Pulmonary artery endothelial cell (primary cell): ENCODE results near the gene RFK. TPM values are rescaled to one million over a fixed set of nuclear protein-coding genes. Genes with fewer than 3 reads are reported as not detected.

Experiments used
- DNase-seq: peaks from one replicate; pipeline ENCODE4 v3.0.0-alpha.2; 2011; ENCODE audit warnings: low read depth, low spot score
- total RNA-seq: library from RNA; depleted of rRNA; stranded (reverse); fragments of >200 nt; gene quantifications from 2 replicates; pipeline ENCODE4 v1.2.3, GENCODE V29; 2014

RFK gene
- total RNA-seq, 1 donor from 2014 or later: 70.2 TPM

GRCh38 chr9:76412638-76413037 is 18.4 kb upstream of the RFK start:
- no peak for DNase-seq

- no peak for DNase-seq
Measured at GRCh38 chr9:76405868-76406267, 11.6 kb upstream of the RFK start.

DNA sequence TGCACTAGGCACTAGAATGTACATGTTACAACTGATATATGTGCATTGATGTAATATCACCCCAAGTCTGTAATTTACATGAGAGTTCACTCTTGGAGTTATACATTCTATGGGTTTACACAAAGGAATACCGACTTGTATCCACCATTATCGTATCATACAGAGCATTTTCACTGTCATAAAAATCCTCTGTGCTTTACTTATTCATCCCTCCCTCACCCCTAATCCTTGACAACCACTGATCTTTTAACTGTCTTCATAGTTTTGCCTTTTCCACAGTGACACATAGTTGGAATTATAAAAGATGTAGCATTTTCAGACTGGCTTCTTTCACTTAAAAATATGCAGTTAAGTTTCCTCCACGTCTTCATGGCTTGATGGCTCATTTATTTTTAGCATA is 11.1 kb upstream of the RFK start:
- DNase-seq: no peak

GRCh38 chr9:76404401-76404800 is 10.2 kb upstream of the RFK start:
- no peak for DNase-seq

DNA sequence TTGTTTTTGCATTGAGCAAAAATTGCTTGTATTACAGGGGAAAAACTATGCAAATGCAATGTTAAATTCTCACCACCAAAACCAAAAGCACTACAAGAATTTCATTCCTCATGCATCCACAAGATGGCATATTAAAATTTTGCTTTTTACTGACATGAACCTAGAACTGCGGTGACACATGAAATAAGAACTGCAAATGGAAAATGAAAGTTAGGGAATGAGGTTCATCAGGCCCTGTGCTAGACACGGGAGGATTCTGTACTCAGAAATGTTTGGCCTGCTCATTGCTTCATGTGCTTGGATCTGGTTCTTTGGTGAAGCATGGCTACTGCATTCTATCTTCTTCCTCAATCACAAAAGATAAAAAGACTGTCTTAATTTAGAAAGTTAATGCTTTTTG is 9.1 kb upstream of the RFK start:
- peak; percentile 26 for DNase-seq

- DNase-seq: no peak
Measured at GRCh38 chr9:76401580-76402354, 7.5 kb upstream of the RFK start.

DNA sequence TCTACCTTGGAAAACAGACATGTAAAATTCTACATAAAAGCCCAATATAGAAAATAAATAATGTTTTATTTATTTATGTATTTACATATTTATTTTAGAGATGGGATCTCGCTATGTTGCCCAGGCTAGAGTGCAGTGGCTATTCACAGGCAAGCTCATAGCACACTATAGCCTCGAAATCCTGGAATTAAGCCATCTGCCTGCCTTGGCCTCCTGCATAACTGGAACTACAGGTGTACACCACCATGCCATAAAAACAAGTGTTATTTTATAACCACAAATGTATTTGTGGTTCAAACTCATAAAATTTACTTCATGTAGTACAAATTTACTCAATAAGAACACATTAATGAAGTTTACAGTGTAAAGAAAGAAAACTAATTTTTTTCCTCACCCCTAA is 7.0 kb upstream of the RFK start:
- no peak for DNase-seq

DNA sequence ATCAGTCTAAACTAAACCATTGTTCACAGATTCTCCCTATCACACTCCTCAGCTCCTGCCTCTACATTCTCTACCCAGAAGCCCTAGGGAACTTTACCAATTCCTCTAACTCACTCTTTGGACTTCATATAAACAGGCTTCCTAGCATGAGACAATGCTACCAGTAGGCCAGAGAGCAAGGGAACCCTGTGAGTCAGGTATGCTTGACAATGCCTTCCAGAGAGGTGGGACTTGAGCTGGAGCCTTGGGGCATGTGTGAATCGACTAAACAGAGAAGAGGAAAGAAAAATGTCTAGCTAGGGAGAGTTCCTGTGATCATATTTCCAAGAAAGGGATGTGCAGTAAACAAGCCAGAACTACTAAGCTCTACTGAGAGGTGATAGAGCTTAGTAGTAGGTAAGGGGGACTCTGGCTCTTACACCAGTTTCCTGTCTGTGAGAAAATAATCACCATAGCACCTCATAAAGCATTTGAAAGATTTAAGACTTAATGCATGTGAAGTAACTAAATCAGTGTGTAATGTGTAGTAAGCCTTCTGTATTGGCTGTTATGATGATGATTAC is 6.4 kb upstream of the RFK start:
- DNase-seq: no peak

DNA sequence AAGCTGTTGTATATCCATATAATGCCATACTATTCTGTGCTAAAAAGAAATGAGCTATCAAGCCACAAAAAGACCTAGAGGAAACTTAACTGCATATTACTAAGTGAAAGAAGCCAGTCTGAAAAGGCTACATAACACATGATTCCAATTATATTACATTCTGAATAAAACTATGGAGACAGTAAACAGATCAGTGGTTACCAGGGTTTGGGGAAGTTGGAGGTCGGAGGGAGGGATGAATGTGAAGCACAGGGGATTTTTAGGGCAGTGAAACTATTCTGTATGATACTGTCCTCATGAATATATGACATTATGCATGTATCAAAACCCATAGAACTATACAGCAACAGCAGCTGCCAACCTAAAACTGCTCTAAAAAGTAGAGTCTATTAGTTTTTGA is 5.6 kb upstream of the RFK start:
- no peak for DNase-seq

DNA sequence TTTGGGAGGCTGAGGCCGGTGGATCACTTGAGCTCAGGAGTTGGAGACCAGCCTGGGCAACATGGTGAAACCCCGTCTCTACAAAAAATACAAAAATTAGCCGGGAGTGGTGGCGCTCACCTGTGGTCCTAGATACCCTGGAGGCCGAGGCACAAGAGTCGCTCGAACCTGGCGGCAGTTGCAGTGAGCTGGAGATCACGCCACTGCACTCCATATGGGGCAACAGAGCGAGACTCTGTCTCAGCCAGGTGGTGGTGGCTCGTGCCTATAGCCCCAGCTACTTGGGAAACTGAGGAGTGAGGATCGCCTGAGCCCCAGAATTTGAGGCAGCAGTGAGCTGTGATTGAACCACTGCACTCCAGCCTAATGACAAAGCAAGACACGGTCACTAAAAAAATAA is 2.4 kb upstream of the RFK start:
- DNase-seq: no peak

GRCh38 chr9:76396144-76396543 is 1.9 kb upstream of the RFK start:
- no peak for DNase-seq

DNA sequence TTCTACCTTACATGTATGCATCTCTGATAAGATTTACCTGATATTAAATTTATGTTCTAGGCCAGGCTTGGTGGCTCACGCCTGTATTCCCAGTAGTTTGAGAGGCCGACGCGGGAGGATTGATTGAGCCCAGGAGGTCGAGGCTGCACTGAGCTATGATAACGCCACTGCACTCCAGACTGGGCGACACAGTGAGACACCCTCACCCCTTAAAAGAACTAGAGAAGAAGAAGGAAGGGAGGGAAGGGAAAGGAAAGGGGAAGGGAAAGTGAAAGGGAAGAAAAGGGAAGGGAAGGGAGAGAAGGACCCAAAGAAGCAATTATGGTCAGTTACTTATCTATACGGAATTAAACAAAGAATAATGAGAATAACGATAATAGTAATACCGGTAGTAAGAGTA is 1.2 kb upstream of the RFK start:
- DNase-seq: no peak

DNA sequence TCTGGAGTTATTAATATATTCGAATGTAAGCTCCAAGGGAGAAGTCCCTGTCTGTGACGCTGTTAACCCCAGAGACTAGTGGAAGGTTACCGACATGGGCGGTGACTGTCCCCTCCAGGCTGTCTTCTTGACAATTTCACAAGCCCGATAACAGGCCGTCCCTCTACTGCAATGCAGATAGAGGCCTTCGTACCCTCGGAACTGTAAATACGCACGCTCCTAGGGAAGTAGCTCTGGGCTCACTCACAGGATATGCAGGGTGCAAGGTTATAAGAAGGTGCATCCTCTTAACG is 680 bp upstream of the RFK start:
- DNase-seq: no peak

DNA sequence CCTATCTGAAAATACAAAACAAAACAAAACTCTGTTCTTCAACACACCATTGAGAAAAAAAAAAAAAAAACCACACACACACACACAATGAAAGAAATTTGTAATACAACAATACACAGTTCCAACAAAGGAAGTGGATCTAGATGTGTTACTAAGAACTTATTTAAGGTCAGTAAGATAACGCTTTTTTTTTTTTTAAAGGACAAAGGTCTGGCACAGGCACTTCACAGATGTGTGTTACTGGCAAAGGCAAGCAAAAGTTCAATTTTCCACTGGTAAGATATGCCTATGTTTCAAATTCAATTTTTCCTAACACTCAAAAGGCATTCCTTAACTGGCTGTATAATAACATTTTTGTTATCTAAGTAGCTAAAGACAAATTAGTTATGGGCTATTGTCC is 3.6 kb downstream of the RFK start:
- peak; percentile 62 for DNase-seq

DNA sequence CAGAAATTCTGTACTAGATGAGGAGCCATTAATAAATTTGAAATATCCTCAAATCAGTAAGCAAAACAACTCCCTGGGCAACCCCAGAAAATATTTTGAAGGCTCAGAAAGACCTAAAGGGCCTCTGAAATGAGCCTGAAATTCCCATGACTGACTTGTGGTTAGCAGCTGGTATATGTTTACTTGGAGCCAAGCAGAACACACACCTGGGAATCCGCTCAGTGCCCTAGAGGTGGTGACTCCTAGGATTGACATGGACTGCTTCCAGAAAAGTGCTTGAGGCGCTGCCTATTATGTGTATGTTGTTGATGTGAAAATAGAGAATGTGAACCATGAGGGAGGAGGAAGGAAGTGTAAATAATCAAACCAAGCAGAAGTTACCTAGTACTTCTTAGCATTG is 14.7 kb downstream of the RFK start:
- DNase-seq: no peak

DNA sequence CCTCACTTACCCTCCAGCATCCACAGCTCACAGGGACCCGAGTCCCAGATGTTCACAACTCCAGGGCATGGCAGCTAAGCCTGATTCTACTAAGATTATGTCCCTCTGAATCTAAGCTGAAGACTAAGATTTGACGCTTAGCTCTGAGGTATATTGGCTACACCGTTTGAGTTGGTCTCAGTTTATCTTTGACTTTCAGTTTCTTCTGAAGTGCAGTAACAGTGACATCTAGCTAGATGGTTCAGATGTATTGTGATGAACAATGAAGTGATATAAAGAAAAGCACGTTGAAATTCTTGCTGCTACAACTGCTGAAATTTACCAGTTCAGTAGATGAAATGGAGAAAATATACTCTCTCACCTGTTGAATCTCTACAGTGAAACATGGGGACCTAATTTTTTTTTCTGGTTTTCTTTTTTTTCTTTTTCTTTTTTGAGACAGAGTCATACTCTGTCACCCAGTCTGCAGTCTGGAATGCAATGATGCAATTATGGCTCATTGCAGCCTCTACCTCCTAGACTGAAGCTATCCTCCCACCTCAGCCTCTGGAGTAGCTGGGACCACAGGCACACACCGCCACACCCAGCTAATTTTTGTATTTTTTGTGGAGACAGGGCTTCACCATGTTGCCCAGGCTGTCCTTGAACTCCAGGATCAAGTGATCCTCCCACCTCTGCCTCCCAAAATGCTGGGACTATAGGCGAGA is 15.7 kb downstream of the RFK start:
- DNase-seq: no peak

- no peak for DNase-seq
Measured at GRCh38 chr9:76377791-76378190, 16.4 kb downstream of the RFK start.

GRCh38 chr9:76374783-76375559 is 19.3 kb downstream of the RFK start:
- DNase-seq: peak; percentile 93

- DNase-seq: no peak
Measured at GRCh38 chr9:76373784-76374474, 20.3 kb downstream of the RFK start.

GRCh38 chr9:76373173-76373783 is 20.9 kb downstream of the RFK start:
- no peak for DNase-seq

- no peak for DNase-seq
Measured at GRCh38 chr9:76372336-76372735, 21.9 kb downstream of the RFK start.
